Astrocyte (in vitro differentiated cells and primary cell): ENCODE data around the gene RANBP17. TPM values are rescaled to one million over a fixed set of nuclear protein-coding genes. Genes with fewer than 3 reads are reported as not detected.

Experiments used
- DNase-seq: peaks from one replicate; pipeline ENCODE4 v3.0.0-alpha.2; 2010; ENCODE audit warnings: low read depth
- FAIRE-seq: peaks from 2 replicates; lab custom pipeline; 2011; peaks lifted over from hg19 to GRCh38; lab: Jason Lieb, UNC
- H2AFZ ChIP-seq: 2 replicates; pipeline ENCODE4 v1.6.0; 2012; ENCODE audit warnings: low read depth, low read length, inconsistent platforms
- H3K27ac ChIP-seq: 2 replicates; pipeline ENCODE4 v1.5.1; 2011; ENCODE audit warnings: low read depth, low read length, inconsistent platforms
- H3K27me3 ChIP-seq: 2 replicates; pipeline ENCODE4 v1.6.0; 2011; ENCODE audit warnings: low read length, inconsistent platforms; ENCODE audit not compliant: insufficient read depth
- H3K36me3 ChIP-seq: 2 replicates; pipeline ENCODE4 v1.5.1; 2011; ENCODE audit warnings: low read length, inconsistent platforms; ENCODE audit not compliant: insufficient read depth
- H3K4me1 ChIP-seq: 2 replicates; pipeline ENCODE4 v1.5.1; 2011; ENCODE audit warnings: low read length, inconsistent platforms; ENCODE audit not compliant: insufficient read depth
- H3K4me2 ChIP-seq: 2 replicates; pipeline ENCODE4 v1.6.0; 2012; ENCODE audit warnings: low read length, inconsistent platforms
- H3K4me3 ChIP-seq: 2 replicates; pipeline ENCODE4 v1.5.1; 2011; ENCODE audit warnings: low read depth, mild to moderate bottlenecking, low read length, inconsistent platforms; ENCODE audit not compliant: insufficient read depth
- H3K79me2 ChIP-seq: 2 replicates; pipeline ENCODE4 v1.6.0; 2012; ENCODE audit warnings: mild to moderate bottlenecking, low read length, inconsistent platforms; ENCODE audit not compliant: insufficient read depth
- H3K9ac ChIP-seq: 2 replicates; pipeline ENCODE4 v1.6.0; 2012; ENCODE audit warnings: mild to moderate bottlenecking, low read length, inconsistent platforms
- H3K9me3 ChIP-seq: 2 replicates; pipeline ENCODE4 v1.5.1; 2012; ENCODE audit warnings: low read depth, mild to moderate bottlenecking, low read length, inconsistent platforms; ENCODE audit not compliant: insufficient read depth
- H4K20me1 ChIP-seq: 2 replicates; pipeline ENCODE4 v1.6.0; 2012; ENCODE audit warnings: low read length, inconsistent platforms; ENCODE audit not compliant: insufficient read depth
- H3K27ac Mint-ChIP-seq: one replicate; pipeline ENCODE4 v1.8.0; 2021; ENCODE audit warnings: mild to moderate bottlenecking, mixed read lengths; ENCODE audit not compliant: unreplicated experiment
- H3K27me3 Mint-ChIP-seq: one replicate; pipeline ENCODE4 v1.8.0; 2021; ENCODE audit warnings: low read depth, mixed read lengths; ENCODE audit not compliant: unreplicated experiment
- H3K36me3 Mint-ChIP-seq: one replicate; pipeline ENCODE4 v1.8.0; 2021; ENCODE audit warnings: low read depth, mixed read lengths; ENCODE audit not compliant: unreplicated experiment
- H3K4me1 Mint-ChIP-seq: one replicate; pipeline ENCODE4 v1.8.0; 2021; ENCODE audit warnings: low read depth, mixed read lengths; ENCODE audit not compliant: unreplicated experiment
- H3K4me3 Mint-ChIP-seq: one replicate; pipeline ENCODE4 v1.8.0; 2021; ENCODE audit warnings: mild to moderate bottlenecking, moderate library complexity, mixed read lengths; ENCODE audit not compliant: unreplicated experiment
- H3K9me3 Mint-ChIP-seq: one replicate; pipeline ENCODE4 v1.8.0; 2021; ENCODE audit warnings: mild to moderate bottlenecking, mixed read lengths; ENCODE audit not compliant: unreplicated experiment
- EZH2 ChIP-seq: IDR thresholded peaks from 2 replicates; pipeline ENCODE4 v1.6.1; 2012; ENCODE audit warnings: mild to moderate bottlenecking, low read length, inconsistent platforms; ENCODE audit not compliant: insufficient read depth
- total RNA-seq: library from RNA; stranded (reverse); gene quantifications from 2 replicates; pipeline ENCODE4 v1.2.1, GENCODE V29; 2021
- TF ChIP-seq, protein P1 (sequence below): IDR thresholded peaks from 2 replicates; pipeline ENCODE4 v1.5.1; 2011; ENCODE audit warnings: low read depth, mild to moderate bottlenecking, inconsistent platforms, low read length, moderate library complexity; ENCODE audit not compliant: insufficient read depth

Gene RANBP17
- total RNA-seq, 1 donor from 2014 or later = 16.2 TPM

DNA sequence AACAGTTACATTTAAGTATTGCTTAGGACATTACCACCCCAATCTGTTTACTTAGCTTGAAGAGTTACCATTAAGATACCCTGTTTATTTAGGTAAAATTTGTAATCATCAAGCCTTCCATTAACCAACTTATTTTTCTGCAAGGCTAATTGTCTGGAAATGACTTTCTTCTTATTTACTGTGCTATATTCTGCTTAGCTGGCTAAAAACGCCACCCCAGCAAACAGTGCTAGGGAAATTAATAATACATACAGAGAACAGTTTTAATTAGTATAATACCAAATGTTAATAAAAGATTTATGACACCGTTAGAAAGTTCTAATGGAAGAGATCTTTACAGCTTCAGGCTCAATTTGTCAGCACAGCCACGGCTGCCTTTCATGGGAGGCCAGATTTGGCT is 461.2 kb downstream of the RANBP17 start:
- Histone ChIP-seq H3K36me3 (no peaks in the 10 kb centered on the region), H3K4me1 (no peaks in the 10 kb centered on the region), H3K9ac (no peak overlapping the region), H4K20me1 (no peaks in the 10 kb centered on the region), H3K79me2 (no peaks in the 10 kb centered on the region), H3K27me3 (peaks cover 79% of the 10 kb centered on the region), H3K4me3 (no peak overlapping the region), H2AFZ (no peak overlapping the region), H3K4me2 (no peak overlapping the region), H3K9me3 (no peaks in the 10 kb centered on the region), H3K27ac (no peak overlapping the region)
- Mint-ChIP-seq H3K27me3 (peaks cover 83% of the 10 kb centered on the region), H3K27ac (no peak overlapping the region), H3K36me3 (no peaks in the 10 kb centered on the region), H3K4me1 (no peaks in the 10 kb centered on the region), H3K9me3 (peaks cover 1% of the 10 kb centered on the region), H3K4me3 (no peak overlapping the region)
- TF ChIP-seq EZH2 = no peak
- TF ChIP-seq, protein P1, sequence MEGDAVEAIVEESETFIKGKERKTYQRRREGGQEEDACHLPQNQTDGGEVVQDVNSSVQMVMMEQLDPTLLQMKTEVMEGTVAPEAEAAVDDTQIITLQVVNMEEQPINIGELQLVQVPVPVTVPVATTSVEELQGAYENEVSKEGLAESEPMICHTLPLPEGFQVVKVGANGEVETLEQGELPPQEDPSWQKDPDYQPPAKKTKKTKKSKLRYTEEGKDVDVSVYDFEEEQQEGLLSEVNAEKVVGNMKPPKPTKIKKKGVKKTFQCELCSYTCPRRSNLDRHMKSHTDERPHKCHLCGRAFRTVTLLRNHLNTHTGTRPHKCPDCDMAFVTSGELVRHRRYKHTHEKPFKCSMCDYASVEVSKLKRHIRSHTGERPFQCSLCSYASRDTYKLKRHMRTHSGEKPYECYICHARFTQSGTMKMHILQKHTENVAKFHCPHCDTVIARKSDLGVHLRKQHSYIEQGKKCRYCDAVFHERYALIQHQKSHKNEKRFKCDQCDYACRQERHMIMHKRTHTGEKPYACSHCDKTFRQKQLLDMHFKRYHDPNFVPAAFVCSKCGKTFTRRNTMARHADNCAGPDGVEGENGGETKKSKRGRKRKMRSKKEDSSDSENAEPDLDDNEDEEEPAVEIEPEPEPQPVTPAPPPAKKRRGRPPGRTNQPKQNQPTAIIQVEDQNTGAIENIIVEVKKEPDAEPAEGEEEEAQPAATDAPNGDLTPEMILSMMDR = no peak
- FAIRE-seq (no peak), DNase-seq (no peak)

DNA sequence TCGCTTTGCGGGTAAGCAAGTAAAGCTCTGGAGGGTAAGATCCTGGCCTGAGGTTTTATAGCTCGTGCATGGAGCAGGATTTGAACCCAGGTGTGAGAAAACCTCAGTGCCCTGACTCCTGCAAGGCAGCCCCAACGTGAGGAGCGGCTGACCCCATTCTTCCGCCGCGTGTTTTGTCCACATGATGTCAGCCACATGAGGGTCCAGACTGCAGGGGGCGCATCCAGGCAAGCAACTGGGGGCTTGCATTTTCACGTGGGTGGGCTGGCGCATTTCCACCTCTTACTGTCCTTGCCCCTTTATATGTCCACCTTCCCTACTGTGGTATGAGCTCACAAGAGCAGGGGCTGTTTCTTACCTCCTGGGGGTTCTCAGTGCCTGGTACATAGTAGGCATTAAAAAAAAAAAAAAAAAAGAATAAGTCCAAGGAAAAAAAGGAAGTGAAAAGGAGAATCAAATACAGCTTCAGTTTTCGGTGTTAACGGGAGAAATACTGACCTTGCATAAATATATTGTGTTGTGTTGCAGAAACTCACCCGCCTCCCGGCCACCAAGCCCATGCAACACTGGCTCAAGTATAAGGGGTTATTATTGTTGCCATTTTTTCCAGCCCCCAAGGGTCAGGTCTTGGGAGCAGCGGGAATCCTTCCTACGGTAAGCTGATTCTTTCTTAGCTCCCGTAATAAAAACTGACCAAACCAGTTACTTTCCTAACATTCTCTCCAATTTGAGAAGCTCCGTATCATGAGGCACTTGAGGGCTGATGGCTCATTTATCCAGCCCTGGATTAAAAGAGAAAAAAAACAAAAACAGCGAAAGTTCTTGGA is 462.2 kb downstream of the RANBP17 start:
- no peaks in the 10 kb centered on the region for H4K20me1 ChIP-seq
- no peak overlapping the region for H3K27ac ChIP-seq
- Mint-ChIP-seq H3K4me3 (no peak overlapping the region), H3K36me3 (no peaks in the 10 kb centered on the region), H3K27me3 (peaks cover 81% of the 10 kb centered on the region), H3K27ac (no peak overlapping the region), H3K9me3 (no peaks in the 10 kb centered on the region), H3K4me1 (no peaks in the 10 kb centered on the region)
- H3K9me3 ChIP-seq = no peaks in the 10 kb centered on the region
- H3K9ac ChIP-seq = no peak overlapping the region
- FAIRE-seq (no peak), DNase-seq (no peak)
- H3K4me3 ChIP-seq = no peak overlapping the region
- no peak overlapping the region for H2AFZ ChIP-seq
- no peaks in the 10 kb centered on the region for H3K4me1 ChIP-seq
- H3K79me2 ChIP-seq = no peaks in the 10 kb centered on the region
- no peak overlapping the region for H3K4me2 ChIP-seq
- H3K36me3 ChIP-seq = no peaks in the 10 kb centered on the region
- no peak for TF ChIP-seq EZH2
- TF ChIP-seq, protein P1 = no peak
- peaks cover 73% of the 10 kb centered on the region for H3K27me3 ChIP-seq

DNA sequence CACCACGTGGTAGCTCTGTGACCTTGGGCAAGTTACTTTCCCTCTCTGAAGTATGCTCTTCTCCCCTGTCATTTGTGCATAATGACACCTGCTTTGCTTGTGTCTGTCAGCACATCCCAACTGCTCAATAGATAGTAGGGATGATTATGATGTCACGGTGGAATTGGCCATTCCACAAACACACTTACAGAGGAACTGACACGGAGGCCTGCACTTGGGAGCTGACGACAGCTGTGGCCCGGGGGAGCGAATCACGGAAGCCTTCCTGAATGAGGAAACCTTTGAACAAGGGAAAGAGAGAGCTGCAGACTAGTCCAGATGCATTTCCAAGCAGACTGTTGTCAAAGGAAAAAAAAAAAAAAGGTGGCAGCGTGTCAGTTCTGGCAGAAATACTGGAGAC is 468.2 kb downstream of the RANBP17 start:
- Histone ChIP-seq H3K79me2 (no peaks in the 10 kb centered on the region), H3K9ac (no peak overlapping the region), H3K4me3 (no peak overlapping the region), H4K20me1 (no peaks in the 10 kb centered on the region), H3K36me3 (no peaks in the 10 kb centered on the region), H3K4me1 (no peaks in the 10 kb centered on the region), H2AFZ (no peak overlapping the region), H3K9me3 (no peaks in the 10 kb centered on the region), H3K27ac (no peak overlapping the region), H3K4me2 (no peak overlapping the region), H3K27me3 (peaks cover 30% of the 10 kb centered on the region)
- Mint-ChIP-seq H3K9me3 (no peaks in the 10 kb centered on the region), H3K27ac (no peak overlapping the region), H3K27me3 (peaks cover 63% of the 10 kb centered on the region), H3K4me3 (no peak overlapping the region), H3K4me1 (no peaks in the 10 kb centered on the region), H3K36me3 (no peaks in the 10 kb centered on the region)
- TF ChIP-seq, protein P1 = no peak
- TF ChIP-seq EZH2 = no peak
- FAIRE-seq (no peak), DNase-seq (no peak)
